Transverse colon (tissue), 4 donors: ENCODE measurements around the gene MEP1A. TPM values are rescaled to one million over a fixed set of nuclear protein-coding genes. Genes with fewer than 3 reads are reported as not detected.

Source experiments
- DNase-seq: peaks from one replicate; pipeline ENCODE4 v3.0.0-alpha.2; 2019
- H3K27ac ChIP-seq, 4 donors: fragments of 200-600 bp; sonication (generic); 2 replicates each; pipeline ENCODE4 v1.5.1; 2016 to 2018; ENCODE audit warnings: inconsistent platforms in 4 of 4
- H3K27me3 ChIP-seq: fragments of 200-600 bp; sonication (generic); 2 replicates; pipeline ENCODE4 v1.5.1; 2017; ENCODE audit warnings: inconsistent platforms
- H3K36me3 ChIP-seq, 4 donors: fragments of 200-600 bp; sonication (generic); 2 replicates each; pipeline ENCODE4 v1.5.1; 2017 to 2019; ENCODE audit warnings: inconsistent platforms in 4 of 4
- H3K4me1 ChIP-seq, 4 donors: fragments of 200-600 bp; sonication (generic); 2 replicates each; pipeline ENCODE4 v1.5.1; 2017 to 2020; ENCODE audit warnings: inconsistent platforms in 4 of 4
- H3K4me3 ChIP-seq, 4 donors: fragments of 200-600 bp; sonication (generic); 1 replicate in 1 of 4; 2 replicates in 3 of 4; pipeline versions ENCODE4 v1.5.1 to v1.6.1; 2017 to 2019; ENCODE audit warnings: inconsistent platforms in 4 of 4
- H3K9me3 ChIP-seq, 2 donors: fragments of 200-600 bp; sonication (generic); 2 replicates each; pipeline ENCODE4 v1.5.1; 2017 to 2019; ENCODE audit warnings: inconsistent platforms in 2 of 2
- EP300 ChIP-seq: sonication (generic); formaldehyde crosslinking; IDR thresholded peaks from one replicate; pipeline ENCODE4 v1.6.1; 2017; ENCODE audit warnings: antibody characterized with exemption, low read depth
- POLR2A ChIP-seq: fragments of 450-650 bp; IDR thresholded peaks from one replicate; pipeline ENCODE4 v1.6.1; 2016; ENCODE audit warnings: antibody characterized with exemption, mild to moderate bottlenecking, moderate library complexity
- POLR2AphosphoS5 ChIP-seq, 3 donors: sonication (generic); formaldehyde crosslinking; IDR thresholded peaks; one replicate each; pipeline ENCODE4 v1.6.1; 2016; ENCODE audit warnings: antibody characterized with exemption in 3 of 3
- WGBS, 2 donors: methylation state at CpG; one replicate each; pipeline ENCODE4 v1.1.5; 2018; ENCODE audit warnings: low coverage in 1 of 2; 5-methylcytosine and 5-hydroxymethylcytosine counted together
- in situ Hi-C, 4 donors: fragments of 200-750 bp; cut with MboI; loops; one replicate each; pipeline versions ENCODE4 v1.15.0 to v1.15.1; 2017; ENCODE audit warnings: low sequenced_read_pairs in 3 of 4, low pct_ligation_motif_present in 1 of 4, low pct_unique_long_range_greater_than_20kb in 1 of 4
- intact Hi-C: fragments of 100-400 bp; cut with DNase I; formaldehyde crosslinking; loops from one replicate; pipeline ENCODE4 v1.15.1; 2023; ENCODE audit warnings: low total_unique reads
- total RNA-seq, 4 donors: library from RNA; depleted of rRNA; stranded (reverse); fragments of >200 nt; gene quantifications; one replicate each; pipeline ENCODE4 v1.1.0, GENCODE V29; 2016
- TF ChIP-seq, protein P1 (sequence below), 5 experiments: fragments of 200-600 bp in 3 of 5; fragments of 450-650 bp in 2 of 5; sonication (generic) in 3 of 5; IDR thresholded peaks; 1 replicate in 2 of 5; 2 replicates in 3 of 5; pipeline ENCODE4 v1.5.1; 2016 to 2017; ENCODE audit warnings: antibody characterized with exemption in 5 of 5, inconsistent platforms in 3 of 5, mild to moderate bottlenecking in 2 of 5, moderate library complexity in 1 of 5

MEP1A gene
- total RNA-seq, 4 donors from 2014 or later: 31.2 to 601 (median 223) TPM

DNA sequence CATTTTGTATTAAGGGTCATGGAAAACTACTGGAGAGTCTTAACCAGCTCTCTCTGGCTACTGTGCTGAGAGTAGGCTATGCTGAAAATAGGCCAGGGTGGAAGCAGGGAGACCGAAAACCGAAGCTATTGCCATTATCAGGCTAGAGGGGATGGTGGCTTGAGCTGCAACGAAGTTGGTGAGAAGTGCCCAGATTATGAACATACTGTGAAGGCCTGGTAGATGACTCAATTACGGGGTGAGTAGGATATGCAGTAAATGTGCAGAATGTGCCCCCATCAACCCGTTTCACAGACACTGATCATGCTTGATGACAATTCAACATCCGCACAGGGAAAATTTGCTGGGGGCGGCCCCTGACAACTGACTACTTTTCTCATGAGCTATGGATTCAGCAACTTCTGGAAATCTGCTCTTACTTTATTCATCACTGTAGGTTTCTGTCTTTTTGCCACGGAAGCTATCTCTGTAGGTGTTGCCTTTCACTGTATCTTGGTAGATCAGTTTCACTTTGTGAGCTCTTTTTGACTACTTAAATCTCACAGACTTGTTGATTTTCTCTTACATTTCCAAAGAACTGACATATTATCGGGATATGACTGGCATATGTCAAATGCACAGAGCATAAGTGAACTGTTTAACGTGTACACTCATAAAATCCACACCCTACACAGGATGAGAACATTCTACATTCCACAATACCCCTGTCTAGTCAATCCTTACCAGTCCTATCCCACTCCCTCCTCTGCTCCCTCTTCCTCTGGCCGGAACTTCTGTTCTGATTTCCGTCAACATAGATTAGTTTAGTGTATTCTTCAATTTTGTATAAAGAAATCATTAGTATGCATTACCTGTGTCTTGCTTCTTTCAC lies 15.5 kb upstream of the MEP1A start:
- intact Hi-C loops (no loop called here), in situ Hi-C loops (no loop called here)
- Histone ChIP-seq H3K4me3 (no peak overlapping the region), H3K4me1 (peaks cover 0 to 5% (median 0%) of the 10 kb centered on the region in 4 donors), H3K27me3 (no peaks in the 10 kb centered on the region), H3K27ac (no peak overlapping the region), H3K9me3 (no peaks in the 10 kb centered on the region), H3K36me3 (no peaks in the 10 kb centered on the region)
- 65 to 84% methylated on average over 7 to 12 of the region's 12 CpGs for WGBS, 2 donors
- DNase-seq: no peak
- TF ChIP-seq, protein P1, sequence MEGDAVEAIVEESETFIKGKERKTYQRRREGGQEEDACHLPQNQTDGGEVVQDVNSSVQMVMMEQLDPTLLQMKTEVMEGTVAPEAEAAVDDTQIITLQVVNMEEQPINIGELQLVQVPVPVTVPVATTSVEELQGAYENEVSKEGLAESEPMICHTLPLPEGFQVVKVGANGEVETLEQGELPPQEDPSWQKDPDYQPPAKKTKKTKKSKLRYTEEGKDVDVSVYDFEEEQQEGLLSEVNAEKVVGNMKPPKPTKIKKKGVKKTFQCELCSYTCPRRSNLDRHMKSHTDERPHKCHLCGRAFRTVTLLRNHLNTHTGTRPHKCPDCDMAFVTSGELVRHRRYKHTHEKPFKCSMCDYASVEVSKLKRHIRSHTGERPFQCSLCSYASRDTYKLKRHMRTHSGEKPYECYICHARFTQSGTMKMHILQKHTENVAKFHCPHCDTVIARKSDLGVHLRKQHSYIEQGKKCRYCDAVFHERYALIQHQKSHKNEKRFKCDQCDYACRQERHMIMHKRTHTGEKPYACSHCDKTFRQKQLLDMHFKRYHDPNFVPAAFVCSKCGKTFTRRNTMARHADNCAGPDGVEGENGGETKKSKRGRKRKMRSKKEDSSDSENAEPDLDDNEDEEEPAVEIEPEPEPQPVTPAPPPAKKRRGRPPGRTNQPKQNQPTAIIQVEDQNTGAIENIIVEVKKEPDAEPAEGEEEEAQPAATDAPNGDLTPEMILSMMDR (IDR thresholded peaks at IDR 0.05): no peak
- TF ChIP-seq POLR2A (no peak), POLR2AphosphoS5 (IDR thresholded peaks at IDR 0.05) (no peak), EP300 (no peak)

DNA sequence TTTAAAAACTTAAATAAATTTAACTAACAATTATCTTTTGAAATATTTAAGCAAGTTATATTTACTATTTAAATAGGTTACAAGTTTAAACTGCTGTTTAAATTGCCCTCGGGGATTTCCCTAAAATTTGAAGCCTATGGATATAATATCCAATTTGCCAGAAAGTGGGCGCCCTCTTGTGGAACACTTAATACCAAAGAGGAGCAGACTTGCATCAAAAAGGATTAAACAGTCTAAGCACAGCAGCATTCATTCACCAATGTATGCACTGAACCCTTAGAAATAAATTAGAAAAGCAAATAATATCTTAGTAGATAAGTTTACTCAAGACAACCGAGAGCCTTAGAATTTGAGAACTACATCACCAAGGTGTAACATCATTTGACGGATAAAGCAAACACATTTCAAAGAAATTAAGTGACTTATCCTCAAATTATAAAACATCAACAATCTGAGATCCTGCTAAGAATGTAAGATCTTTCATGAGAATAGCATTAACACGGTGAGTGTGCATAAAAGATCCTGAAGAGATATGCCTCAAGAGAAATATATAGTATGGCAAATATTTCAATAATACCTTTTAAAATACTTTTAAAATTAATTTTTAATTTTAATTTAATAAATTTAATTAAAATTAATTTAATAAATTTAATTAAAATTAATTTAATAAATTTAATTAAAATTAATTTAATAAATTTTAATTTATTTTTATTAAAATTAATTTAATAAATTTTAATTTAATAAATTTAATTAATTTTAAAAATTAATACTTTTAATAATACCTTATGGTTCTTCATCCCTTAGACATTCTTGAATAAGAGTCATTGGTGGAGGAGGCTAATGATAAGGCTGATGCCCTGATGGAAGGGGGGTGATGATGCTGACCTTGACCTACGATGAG lies 11.5 kb upstream of the MEP1A start:
- in situ Hi-C loops (no loop called here), intact Hi-C loops (no loop called here)
- H3K27ac ChIP-seq: no peak overlapping the region
- no peak overlapping the region for H3K4me3 ChIP-seq
- DNase-seq: peak; percentile 42
- no peaks in the 10 kb centered on the region for H3K9me3 ChIP-seq
- no peaks in the 10 kb centered on the region for H3K36me3 ChIP-seq
- peaks cover 0 to 5% (median 2%) of the 10 kb centered on the region in 4 donors for H3K4me1 ChIP-seq
- H3K27me3 ChIP-seq: no peaks in the 10 kb centered on the region
- TF ChIP-seq, protein P1 (IDR thresholded peaks at IDR 0.05): peak; percentile 54 to 63 (median 61)
- no peak for TF ChIP-seq EP300
- WGBS, 2 donors: 33 to 36% methylated on average over 6 of the region's 6 CpGs

DNA sequence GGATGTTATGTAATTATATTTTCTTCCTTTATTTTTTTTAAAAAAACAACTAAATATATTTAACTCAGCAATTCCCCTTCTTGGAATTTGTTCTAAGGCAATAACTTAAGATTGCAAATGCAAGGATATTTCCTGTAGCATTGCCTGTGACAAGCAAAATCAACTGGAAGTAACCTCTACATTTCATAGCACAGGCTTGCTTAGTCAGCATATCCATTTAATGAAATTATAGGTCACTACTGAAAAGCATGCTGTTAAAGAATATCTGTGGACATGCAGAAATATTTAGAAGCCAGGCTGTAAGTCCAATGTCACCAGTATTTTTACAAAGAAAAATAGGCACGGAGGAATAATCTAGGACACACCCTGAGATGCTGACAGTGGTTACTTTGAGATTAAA lies 8.7 kb upstream of the MEP1A start:
- 89 to 93% methylated on average over 1 of the region's 1 CpG for WGBS, 2 donors
- no peaks in the 10 kb centered on the region for H3K27me3 ChIP-seq
- intact Hi-C loops (no loop called here), in situ Hi-C loops (no loop called here)
- H3K9me3 ChIP-seq: no peaks in the 10 kb centered on the region
- TF ChIP-seq EP300 (no peak), POLR2A (no peak), POLR2AphosphoS5 (IDR thresholded peaks at IDR 0.05) (no peak)
- TF ChIP-seq, protein P1 (IDR thresholded peaks at IDR 0.05): no peak
- H3K27ac ChIP-seq: no peak overlapping the region
- no peak overlapping the region for H3K4me3 ChIP-seq
- H3K36me3 ChIP-seq: no peaks in the 10 kb centered on the region
- peaks cover 0 to 11% (median 5%) of the 10 kb centered on the region in 4 donors for H3K4me1 ChIP-seq
- DNase-seq: no peak

DNA sequence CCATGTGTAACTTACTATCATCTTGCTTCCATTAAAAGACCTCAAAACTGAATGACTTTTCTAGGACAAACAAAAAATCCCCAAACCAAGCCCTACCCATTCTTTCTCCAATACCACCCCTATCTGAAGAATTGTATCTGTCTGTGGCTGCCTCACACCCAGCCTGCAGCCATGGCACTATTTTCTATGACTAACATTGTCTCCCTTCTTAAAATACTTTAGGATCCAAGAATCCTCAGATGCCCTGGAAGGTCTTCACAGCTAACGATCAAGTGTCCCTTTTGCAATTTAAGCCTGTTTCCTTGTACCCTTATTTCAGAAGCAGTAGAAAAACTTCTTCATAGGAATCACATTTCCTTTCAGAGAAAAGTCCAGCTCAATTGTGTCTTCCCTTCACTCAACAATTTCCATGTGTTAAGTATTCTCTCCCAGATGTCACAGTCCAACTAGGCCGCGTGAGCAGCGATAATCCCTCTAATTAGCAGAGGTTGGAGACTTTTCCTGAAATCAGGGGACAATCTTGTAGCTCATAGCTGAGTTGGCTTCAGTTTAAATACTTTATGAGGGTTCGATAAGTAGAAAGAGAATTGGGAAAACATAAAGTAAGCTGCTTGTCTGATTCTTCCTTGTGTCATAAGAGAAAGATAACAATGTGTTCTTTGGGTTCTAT lies 5.2 kb upstream of the MEP1A start:
- no peak overlapping the region for H3K27ac ChIP-seq
- intact Hi-C loops: no loop called here
- no peaks in the 10 kb centered on the region for H3K9me3 ChIP-seq
- no peak overlapping the region for H3K4me3 ChIP-seq
- in situ Hi-C loops: no loop called here
- TF ChIP-seq EP300 (no peak), POLR2A (no peak), POLR2AphosphoS5 (IDR thresholded peaks at IDR 0.05) (no peak)
- TF ChIP-seq, protein P1 (IDR thresholded peaks at IDR 0.05): no peak
- 87 to 88% methylated on average over 5 of the region's 5 CpGs for WGBS, 2 donors
- peaks cover 3 to 33% (median 16%) of the 10 kb centered on the region in 4 donors for H3K4me1 ChIP-seq
- DNase-seq: no peak
- no peaks in the 10 kb centered on the region for H3K27me3 ChIP-seq
- H3K36me3 ChIP-seq: no peaks in the 10 kb centered on the region
